HG03439 (cell line): ENCODE results near the gene POLR3A.
"Not testable (repeated sequence)": the region's sequence is repeated elsewhere in the genome, so short reads cannot be mapped to it uniquely, and the experiment has no call there.

Source experiments
- ATAC-seq: cut with Tn5 transposase; IDR thresholded peaks from one replicate; pipeline ENCODE4 v1.9.1; 2021; ENCODE audit warnings: mild to moderate bottlenecking, moderate library complexity; ENCODE audit not compliant: unreplicated experiment

POLR3A gene

GRCh38 chr10:78029269-78030226 is at the start of gene POLR3A:
Gene POLR3A, minus strand, starts transcription at chr10:78029515. Its CDS starts 108 bp downstream, at chr10:78029407.
- ATAC-seq = peak; percentile 62

GRCh38 chr10:78078539-78079330 is 49.4 kb upstream of the POLR3A start:
- no peak for ATAC-seq

GRCh38 chr10:78075806-78076205 is 46.5 kb upstream of the POLR3A start:
- ATAC-seq = not testable (repeated sequence)

GRCh38 chr10:78072504-78072903 is 43.2 kb upstream of the POLR3A start:
- no peak for ATAC-seq

- no peak for ATAC-seq
Measured at GRCh38 chr10:78071857-78072179, 42.5 kb upstream of the POLR3A start.

- no peak for ATAC-seq
Measured at GRCh38 chr10:78071140-78071856, 42.0 kb upstream of the POLR3A start.

GRCh38 chr10:78070726-78071125 is 41.4 kb upstream of the POLR3A start:
- no peak for ATAC-seq

- ATAC-seq = not testable (repeated sequence)
Measured at GRCh38 chr10:78070064-78070463, 40.7 kb upstream of the POLR3A start.

- ATAC-seq = no peak
Measured at GRCh38 chr10:78069151-78069550, 39.8 kb upstream of the POLR3A start.

- ATAC-seq = no peak
Measured at GRCh38 chr10:78066728-78067430, 37.6 kb upstream of the POLR3A start.

GRCh38 chr10:78066012-78066411 is 36.7 kb upstream of the POLR3A start:
- no peak for ATAC-seq

- no peak for ATAC-seq
Measured at GRCh38 chr10:78065611-78066010, 36.3 kb upstream of the POLR3A start.

- ATAC-seq = not testable (repeated sequence)
Measured at GRCh38 chr10:78064919-78065318, 35.6 kb upstream of the POLR3A start.

- no peak for ATAC-seq
Measured at GRCh38 chr10:78063236-78063635, 33.9 kb upstream of the POLR3A start.

- no peak for ATAC-seq
Measured at GRCh38 chr10:78062296-78062695, 33.0 kb upstream of the POLR3A start.

GRCh38 chr10:78059906-78060702 is 30.8 kb upstream of the POLR3A start:
- ATAC-seq = no peak

- no peak for ATAC-seq
Measured at GRCh38 chr10:78058562-78058961, 29.2 kb upstream of the POLR3A start.

GRCh38 chr10:78053211-78053868 is 24.0 kb upstream of the POLR3A start:
- ATAC-seq = no peak

GRCh38 chr10:78049851-78050250 is 20.5 kb upstream of the POLR3A start:
- ATAC-seq = no peak
